ENCODE data around the gene FRMD8. TPM values are rescaled to one million over a fixed set of nuclear protein-coding genes. Genes with fewer than 3 reads are reported as not detected.

Gene FRMD8
- total and polyA plus RNA-seq, 8 donors = 15.8 to 31.9 (median 20.7) TPM

GRCh38 chr11:65404210-65404609 is 17.8 kb downstream of the FRMD8 start:
- no peaks in the 10 kb centered on the region for H3K9me3 ChIP-seq
- H3K4me1 ChIP-seq = peaks cover 4 to 17% of the 10 kb centered on the region in 2 donors
- H3K27me3 ChIP-seq = no peaks in the 10 kb centered on the region
- peaks cover 0 to 95% of the 10 kb centered on the region in 2 donors for H3K36me3 ChIP-seq
- DNase-seq = peak in 1 of 4 donors; percentile 49
- H3K4me3 ChIP-seq = no peak overlapping the region
- TF ChIP-seq CTCF (IDR thresholded peaks at IDR 0.05) = no peak
- no peak for ATAC-seq
- intact Hi-C loops (cut with DNase I) = no loop called here
- peak overlapping the region; percentile 26 to 72 for H3K27ac ChIP-seq

GRCh38 chr11:65404638-65405339 is 18.4 kb downstream of the FRMD8 start:
- peak; percentile 33 for ATAC-seq
- Histone ChIP-seq H3K36me3 (peaks cover 0 to 95% of the 10 kb centered on the region in 2 donors), H3K4me3 (no peak overlapping the region), H3K4me1 (peaks cover 4 to 17% of the 10 kb centered on the region in 2 donors), H3K27ac (no peak overlapping the region), H3K9me3 (no peaks in the 10 kb centered on the region), H3K27me3 (no peaks in the 10 kb centered on the region)
- DNase-seq = peak in 1 of 4 donors; percentile 60
- intact Hi-C loops (cut with DNase I) = no loop called here
- TF ChIP-seq CTCF (IDR thresholded peaks at IDR 0.05) = no peak

- H3K4me3 ChIP-seq = no peak overlapping the region
- DNase-seq (peak in 2 of 4 donors; percentile 15 to 58), ATAC-seq (no peak)
- H3K4me1 ChIP-seq = peaks cover 3 to 8% of the 10 kb centered on the region in 2 donors
- no peaks in the 10 kb centered on the region for H3K9me3 ChIP-seq
- intact Hi-C loops (cut with DNase I) = no loop called here
- no peaks in the 10 kb centered on the region for H3K27me3 ChIP-seq
- no peak overlapping the region for H3K27ac ChIP-seq
- TF ChIP-seq CTCF (IDR thresholded peaks at IDR 0.05) = no peak
- H3K36me3 ChIP-seq = peaks cover 0 to 78% of the 10 kb centered on the region in 2 donors
Observed at GRCh38 chr11:65410936-65411680, 24.7 kb downstream of the FRMD8 start.

GRCh38 chr11:65411681-65412070 is 25.2 kb downstream of the FRMD8 start:
- Histone ChIP-seq H3K4me1 (peaks cover 9 to 13% of the 10 kb centered on the region in 2 donors), H3K27ac (no peak overlapping the region), H3K36me3 (peaks cover 0 to 73% of the 10 kb centered on the region in 2 donors), H3K9me3 (no peaks in the 10 kb centered on the region), H3K27me3 (no peaks in the 10 kb centered on the region), H3K4me3 (no peak overlapping the region)
- ATAC-seq = no peak
- DNase-seq = peak in 2 of 4 donors; percentile 26 to 28
- intact Hi-C loops (cut with DNase I) = no loop called here
- no peak for TF ChIP-seq CTCF (IDR thresholded peaks at IDR 0.05)
